ENCODE data around the gene LRP1B.

DNA sequence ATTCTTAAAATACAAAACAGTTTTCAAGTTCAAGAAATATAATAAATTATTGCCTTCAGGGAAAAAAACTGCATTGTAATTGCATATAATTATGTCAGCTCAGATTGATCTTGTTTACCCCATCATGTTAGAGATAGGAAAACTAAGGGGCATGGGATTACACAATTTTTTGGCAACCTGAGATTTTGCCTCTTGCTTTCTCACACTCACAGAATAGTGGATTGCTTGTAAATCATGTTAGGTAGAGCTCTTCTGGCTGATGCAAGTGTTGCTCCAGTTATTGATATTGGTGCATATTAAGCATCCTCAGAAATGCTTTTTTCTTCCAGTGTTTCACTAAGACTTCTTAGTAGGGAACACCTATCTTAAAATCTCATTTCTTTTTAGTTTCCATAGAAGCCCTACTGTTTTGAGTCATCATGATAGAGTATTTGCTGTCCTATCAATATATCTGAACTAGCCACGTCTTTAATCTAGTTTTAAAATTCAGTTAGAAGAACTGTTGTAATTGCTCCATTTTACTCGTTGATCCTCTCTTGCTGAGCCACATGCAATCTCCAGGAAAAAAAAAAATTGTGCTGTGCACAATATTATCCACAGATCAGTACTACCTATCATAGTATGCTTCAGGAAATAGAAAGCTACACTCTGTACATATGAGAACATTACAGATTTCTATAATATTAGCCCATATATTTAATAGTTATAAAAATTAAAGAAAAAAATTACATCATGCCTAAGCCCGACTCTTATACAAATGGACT lies 393.1 kb downstream of the LRP1B start:
- TF ChIP-seq CTCF (IDR thresholded peaks at IDR 0.05; ENCODE audit: borderline replicate concordance, extremely low read depth, low read length, poor library complexity, severe bottlenecking): no peak
- no peak for TF ChIP-seq EZH2 (IDR thresholded peaks at IDR 0.05; ENCODE audit: borderline replicate concordance, low read depth, low read length, severe bottlenecking)

All from DND-41 (cell line).